Loucy (cell line): ENCODE results near the gene TIRAP.
A peak's percentile ranks its signal among the peaks of the same experiment; 100 is the strongest.

Experiments
- H2AFZ ChIP-seq: fragments of 200-600 bp; sonication (generic); 2 replicates; pipeline ENCODE4 v1.6.0; 2016; ENCODE audit warnings: antibody characterized with exemption, mild to moderate bottlenecking, low read length, moderate library complexity
- H3F3A ChIP-seq: fragments of 200-600 bp; 2 replicates; pipeline ENCODE4 v1.6.0; 2016; ENCODE audit warnings: antibody characterized with exemption, low read depth, mild to moderate bottlenecking
- H3K27me3 ChIP-seq: fragments of 200-600 bp; sonication (generic); 2 replicates; pipeline ENCODE4 v1.6.1; 2014; ENCODE audit warnings: low read length, mild to moderate bottlenecking; ENCODE audit not compliant: insufficient read depth, poor library complexity, severe bottlenecking
- H3K36me3 ChIP-seq: fragments of 200-600 bp; sonication (generic); 2 replicates; pipeline ENCODE4 v1.6.1; 2016; ENCODE audit warnings: low read length; ENCODE audit not compliant: insufficient read depth
- H3K4me1 ChIP-seq: fragments of 200-600 bp; sonication (generic); 2 replicates; pipeline ENCODE4 v1.5.1; 2014; ENCODE audit warnings: low read length, mild to moderate bottlenecking; ENCODE audit not compliant: insufficient read depth, poor library complexity, severe bottlenecking
- H3K4me2 ChIP-seq: fragments of 200-600 bp; sonication (generic); 2 replicates; pipeline ENCODE4 v1.6.0; 2014; ENCODE audit warnings: antibody characterized with exemption, low read length, low read depth, mild to moderate bottlenecking; ENCODE audit not compliant: poor library complexity, severe bottlenecking
- H3K4me3 ChIP-seq: fragments of 200-600 bp; sonication (generic); 2 replicates; pipeline ENCODE4 v1.5.1; 2014; ENCODE audit warnings: low read length, mild to moderate bottlenecking, mixed read lengths; ENCODE audit not compliant: poor library complexity, severe bottlenecking
- H3K79me2 ChIP-seq: fragments of 200-600 bp; sonication (generic); 2 replicates; pipeline ENCODE4 v1.6.1; 2014; ENCODE audit warnings: low read length; ENCODE audit not compliant: insufficient read depth
- H3K9ac ChIP-seq: fragments of 200-600 bp; sonication (generic); 2 replicates; pipeline ENCODE4 v1.6.0; 2014; ENCODE audit warnings: mild to moderate bottlenecking, low read depth, low read length, moderate library complexity; ENCODE audit not compliant: poor library complexity, severe bottlenecking
- H3K9me2 ChIP-seq: fragments of 200-600 bp; sonication (generic); replicated peaks from 2 replicates; pipeline ENCODE4 v1.6.1; 2016; ENCODE audit warnings: low read depth, low read length, mixed read lengths
- H3K9me3 ChIP-seq: fragments of 200-600 bp; sonication (generic); 2 replicates; pipeline ENCODE4 v1.6.1; 2014; ENCODE audit warnings: mild to moderate bottlenecking, antibody characterized with exemption, low read length, low read depth; ENCODE audit not compliant: insufficient read depth
- H4K20me1 ChIP-seq: fragments of 200-600 bp; sonication (generic); 2 replicates; pipeline ENCODE4 v1.6.0; 2014; ENCODE audit warnings: antibody characterized with exemption, low read length, mild to moderate bottlenecking; ENCODE audit not compliant: insufficient read depth, poor library complexity, severe bottlenecking
- CTCF ChIP-seq: fragments of 200-600 bp; sonication (generic); conservative IDR thresholded peaks from 2 replicates; pipeline ENCODE4 v1.5.1; 2014; ENCODE audit warnings: mild to moderate bottlenecking, antibody characterized with exemption, low read length
- EZH2phosphoT487 ChIP-seq: fragments of 200-600 bp; IDR thresholded peaks from 2 replicates; pipeline ENCODE4 v1.6.1; 2018; ENCODE audit warnings: antibody characterized with exemption, mild to moderate bottlenecking, moderate library complexity, borderline replicate concordance

TIRAP gene

GRCh38 chr11:126263489-126263888 lies 19.4 kb upstream of the TIRAP start:
- Histone ChIP-seq H3F3A (no peaks in the 10 kb centered on the region), H3K9ac (no peak overlapping the region), H3K4me2 (no peak overlapping the region), H3K9me3 (no peaks in the 10 kb centered on the region), H3K79me2 (peaks cover 37% of the 10 kb centered on the region), H3K4me1 (peaks cover 19% of the 10 kb centered on the region), H3K9me2 (no peaks in the 10 kb centered on the region), H3K27me3 (no peaks in the 10 kb centered on the region), H2AFZ (no peak overlapping the region), H3K4me3 (no peak overlapping the region), H4K20me1 (peaks cover 15% of the 10 kb centered on the region), H3K36me3 (peaks cover 53% of the 10 kb centered on the region; the same call in 1 of the 2 replicates)
- no peak for TF ChIP-seq EZH2phosphoT487
- TF ChIP-seq CTCF, result no peak

GRCh38 chr11:126265811-126266210 lies 17.1 kb upstream of the TIRAP start:
- peaks cover 57% of the 10 kb centered on the region for H3K79me2 ChIP-seq
- peaks cover 15% of the 10 kb centered on the region for H4K20me1 ChIP-seq
- H3K9me3 ChIP-seq, result no peaks in the 10 kb centered on the region
- H3K4me3 ChIP-seq, result no peak overlapping the region
- H3K36me3 ChIP-seq, result peaks cover 53% of the 10 kb centered on the region; the same call in 1 of the 2 replicates
- H3K9ac ChIP-seq, result no peak overlapping the region
- no peak overlapping the region for H2AFZ ChIP-seq
- no peaks in the 10 kb centered on the region for H3F3A ChIP-seq
- no peaks in the 10 kb centered on the region for H3K9me2 ChIP-seq
- peak overlapping the region; percentile 100 for H3K4me2 ChIP-seq
- peaks cover 32% of the 10 kb centered on the region for H3K4me1 ChIP-seq
- TF ChIP-seq EZH2phosphoT487 (no peak), CTCF (peak; percentile 42; the same call in 1 of the 2 replicates)
- H3K27me3 ChIP-seq, result no peaks in the 10 kb centered on the region

- H3F3A ChIP-seq, result no peaks in the 10 kb centered on the region
- TF ChIP-seq EZH2phosphoT487 (no peak), CTCF (no peak)
These were observed 15.2 kb upstream of the TIRAP start for GRCh38 chr11:126267650-126268049.

More at GRCh38 chr11:126267650-126268049, 15.2 kb upstream of the TIRAP start:
- H3K4me3 ChIP-seq, result peak overlapping the region; percentile 100
- no peaks in the 10 kb centered on the region for H3K9me2 ChIP-seq
- peak overlapping the region; percentile 98 for H3K9ac ChIP-seq
- H3K79me2 ChIP-seq, result peaks cover 60% of the 10 kb centered on the region
- peaks cover 15% of the 10 kb centered on the region for H4K20me1 ChIP-seq
- H3K27me3 ChIP-seq, result no peaks in the 10 kb centered on the region
- H3K4me2 ChIP-seq, result peak overlapping the region; percentile 100
- H3K36me3 ChIP-seq, result peaks cover 42% of the 10 kb centered on the region; the same call in 1 of the 2 replicates
- H3K4me1 ChIP-seq, result peaks cover 32% of the 10 kb centered on the region
- H3K9me3 ChIP-seq, result no peaks in the 10 kb centered on the region
- no peak overlapping the region for H2AFZ ChIP-seq
